OCI-LY7 (cell line): ENCODE data around the gene CDK17. TPM values are rescaled to one million over a fixed set of nuclear protein-coding genes. Genes with fewer than 3 reads are reported as not detected.
A peak's percentile ranks its signal among the peaks of the same experiment; 100 is the strongest.

Source experiments
- BruUV-seq: library from RNA; stranded (reverse); fragments of 400-500 nt; replicated peaks from 2 replicates; lab custom pipeline; 2021; lab: Mats Ljungman, UMichigan
- CTCF ChIA-PET: fragments of 300-600 bp; sonication (Branson Sonifier 250); formaldehyde crosslinking; loops from one replicate; lab custom pipeline; 2022; ENCODE audit warnings: antibody characterized with exemption; ENCODE audit not compliant: unreplicated experiment; lab: Charles Lee
- POLR2A ChIA-PET: fragments of 300-600 bp; sonication (Branson Sonifier 250); formaldehyde crosslinking; loops from one replicate; lab custom pipeline; 2022; ENCODE audit warnings: antibody characterized with exemption; lab: Charles Lee
- DNase-seq: peaks from one replicate; pipeline ENCODE4 v3.0.0-alpha.2; 2015; ENCODE audit warnings: low spot score
- H2AFZ ChIP-seq: fragments of 200-600 bp; sonication (generic), shearing (Covaris generic); 2 replicates; pipeline ENCODE4 v1.6.1; 2014; ENCODE audit warnings: mild to moderate bottlenecking, antibody characterized with exemption, low read length, moderate library complexity
- H3K27ac ChIP-seq: fragments of 200-600 bp; sonication (generic); 2 replicates; pipeline ENCODE4 v1.5.1; 2014; ENCODE audit warnings: mixed run types, low read depth, mild to moderate bottlenecking, moderate library complexity, low read length, inconsistent platforms; ENCODE audit not compliant: poor library complexity, severe bottlenecking
- H3K36me3 ChIP-seq: fragments of 200-600 bp; sonication (generic); 2 replicates; pipeline ENCODE4 v1.6.1; 2014; ENCODE audit warnings: mild to moderate bottlenecking, antibody characterized with exemption, low read length, moderate library complexity, mixed read lengths; ENCODE audit not compliant: insufficient read depth
- H3K4me1 ChIP-seq: fragments of 200-600 bp; sonication (generic); 2 replicates; pipeline ENCODE4 v1.5.1; 2014; ENCODE audit warnings: mild to moderate bottlenecking, low read length; ENCODE audit not compliant: insufficient read depth, poor library complexity, severe bottlenecking
- H3K4me2 ChIP-seq: fragments of 200-600 bp; sonication (generic); 2 replicates; pipeline ENCODE4 v1.6.1; 2014; ENCODE audit warnings: mild to moderate bottlenecking, low read length
- H3K4me3 ChIP-seq: fragments of 200-600 bp; sonication (generic); 2 replicates; pipeline ENCODE4 v1.5.1; 2014; ENCODE audit warnings: mild to moderate bottlenecking, low read depth, low read length; ENCODE audit not compliant: poor library complexity, severe bottlenecking
- H3K79me2 ChIP-seq: fragments of 200-600 bp; sonication (generic); 2 replicates; pipeline ENCODE4 v1.6.1; 2016; ENCODE audit warnings: low read depth, mild to moderate bottlenecking, low read length, moderate library complexity, mixed read lengths; ENCODE audit not compliant: insufficient read depth
- H3K9me2 ChIP-seq: fragments of 200-600 bp; sonication (generic); 2 replicates; pipeline ENCODE4 v1.6.1; 2016; ENCODE audit warnings: mild to moderate bottlenecking, low read length, mixed read lengths; ENCODE audit not compliant: insufficient read depth
- H3K9me3 ChIP-seq: fragments of 200-600 bp; sonication (generic); 2 replicates; pipeline ENCODE4 v1.6.1; 2014; ENCODE audit warnings: mild to moderate bottlenecking, mixed run types, low read length, mixed read lengths
- H4K20me1 ChIP-seq: fragments of 200-600 bp; sonication (generic); 2 replicates; pipeline ENCODE4 v1.6.1; 2014; ENCODE audit warnings: mild to moderate bottlenecking, antibody characterized with exemption, low read length, moderate library complexity, mixed read lengths; ENCODE audit not compliant: insufficient read depth
- CTCF ChIP-seq: fragments of 200-600 bp; sonication (generic); conservative IDR thresholded peaks from 2 replicates; pipeline ENCODE4 v1.5.1; 2014; ENCODE audit warnings: mild to moderate bottlenecking, antibody characterized with exemption, low read length, moderate library complexity, mixed read lengths
- EZH2phosphoT487 ChIP-seq: fragments of 200-600 bp; sonication (generic); IDR thresholded peaks from 2 replicates; pipeline ENCODE4 v1.6.1; 2018; ENCODE audit warnings: low read depth, borderline replicate concordance, mild to moderate bottlenecking, mixed run types, antibody characterized with exemption, low read length, moderate library complexity, mixed read lengths
- intact Hi-C: fragments of 100-400 bp; cut with micrococcal nuclease; formaldehyde crosslinking; loops from one replicate; pipeline ENCODE4 v1.10.0; 2022; ENCODE audit not compliant: unreplicated experiment
- total RNA-seq, 2 experiments: library from RNA; depleted of rRNA in 1 of 2; stranded (reverse); fragments of >200 nt in 1 of 2; shearing (Covaris generic) in 1 of 2; gene quantifications; 2 replicates each; pipeline ENCODE4 v1.2.3, GENCODE V29; 2014 to 2022

Gene CDK17
- total RNA-seq, 2 experiments from 2014 or later: 34.5 to 43.4 TPM

GRCh38 chr12:96375841-96376604 lies 24.2 kb downstream of the CDK17 start:
- intact Hi-C loops: loop anchor here (2.0 kb wide), 2 partner anchors 21 to 49 kb away; no protein-coding TSS in a partner anchor
- Histone ChIP-seq H3K27ac (peak overlapping the region; percentile 39), H3K4me3 (peak overlapping the region; percentile 35), H4K20me1 (peaks cover 20% of the 10 kb centered on the region; the same call in 1 of the 2 replicates), H3K4me2 (peak overlapping the region; percentile 83), H3K4me1 (peaks cover 47% of the 10 kb centered on the region), H3K79me2 (peaks cover 98% of the 10 kb centered on the region), H2AFZ (no peak overlapping the region), H3K36me3 (peaks cover 10% of the 10 kb centered on the region; the same call in 1 of the 2 replicates), H3K9me3 (peaks cover 15% of the 10 kb centered on the region), H3K9me2 (no peaks in the 10 kb centered on the region)
- peak; percentile 37 for DNase-seq
- ChIA-PET CTCF (no interaction called here), POLR2A (interaction anchor here (0.8 to 3.0 kb wide), 9 partner anchors 11 to 82 kb away, joined by 3 to 23 read pairs (median 4); no protein-coding TSS in a partner anchor)
- BruUV-seq: no TSS peak
- TF ChIP-seq EZH2phosphoT487 (no peak), CTCF (no peak)

GRCh38 chr12:96375170-96375569 lies 25.1 kb downstream of the CDK17 start:
- no peaks in the 10 kb centered on the region for H3K9me2 ChIP-seq
- intact Hi-C loops: no loop called here
- peak overlapping the region; percentile 83 for H3K4me2 ChIP-seq
- peaks cover 98% of the 10 kb centered on the region for H3K79me2 ChIP-seq
- ChIA-PET POLR2A (interaction anchor here (0.6 to 3.0 kb wide), 11 partner anchors 10 to 509 kb away, joined by 3 to 23 read pairs (median 3); no protein-coding TSS in a partner anchor), CTCF (no interaction called here)
- no peak for TF ChIP-seq CTCF
- TF ChIP-seq EZH2phosphoT487: no peak
- H3K36me3 ChIP-seq: peaks cover 10% of the 10 kb centered on the region; the same call in 1 of the 2 replicates
- H3K4me3 ChIP-seq: no peak overlapping the region
- H4K20me1 ChIP-seq: peaks cover 20% of the 10 kb centered on the region; the same call in 1 of the 2 replicates
- no peak for DNase-seq
- peaks cover 15% of the 10 kb centered on the region for H3K9me3 ChIP-seq
- peaks cover 47% of the 10 kb centered on the region for H3K4me1 ChIP-seq
- no peak overlapping the region for H2AFZ ChIP-seq
- no peak overlapping the region for H3K27ac ChIP-seq
- no TSS peak for BruUV-seq
